ENCODE results near the gene SORL1. TPM values are rescaled to one million over a fixed set of nuclear protein-coding genes. Genes with fewer than 3 reads are reported as not detected.

Gene SORL1
- total and polyA plus RNA-seq, 2 of the 13 experiments (the other 11 are each of a cell fraction or from before 2014, with no cell fraction given) = 21.3 to 148 TPM

GRCh38 chr11:121655537-121656327, 203.6 kb downstream of the SORL1 start (continued):
- TF ChIP-seq ARNT2 (CRISPR knock-in tag; IDR thresholded peaks at IDR 0.05; ENCODE audit: low read depth) (peak; percentile 53), USF2 (IDR thresholded peaks at IDR 0.05; ENCODE audit: low read depth, low read length) (no peak), USF2 (CRISPR knock-in tag; IDR thresholded peaks at IDR 0.05; ENCODE audit: borderline replicate concordance) (no peak; the same call in 1 of the 2 replicates), GFI1 (CRISPR knock-in tag; IDR thresholded peaks at IDR 0.05; ENCODE audit: borderline replicate concordance) (no peak), SP4 (CRISPR knock-in tag; IDR thresholded peaks at IDR 0.05) (no peak), HINFP (CRISPR knock-in tag; IDR thresholded peaks at IDR 0.05; ENCODE audit: low read depth) (peak; percentile 55; the same call in 1 of the 2 replicates), PREB (CRISPR knock-in tag; IDR thresholded peaks at IDR 0.05) (no peak), ZNF747 (CRISPR knock-in tag; IDR thresholded peaks at IDR 0.05; ENCODE audit: borderline replicate concordance) (peak; percentile 63), PLRG1 (conservative IDR thresholded peaks at IDR 0.05) (no peak), MIER3 (CRISPR knock-in tag; IDR thresholded peaks at IDR 0.05; ENCODE audit: borderline replicate concordance) (no peak), FOXJ3 (CRISPR knock-in tag; IDR thresholded peaks at IDR 0.05; ENCODE audit: borderline replicate concordance) (no peak), ZNF609 (CRISPR knock-in tag; IDR thresholded peaks at IDR 0.05; ENCODE audit: borderline replicate concordance) (no peak), HMG20B (CRISPR knock-in tag; conservative IDR thresholded peaks at IDR 0.05) (no peak), TCF7 (IDR thresholded peaks at IDR 0.05; ENCODE audit: low read depth) (no peak), CSRNP2 (CRISPR knock-in tag; conservative IDR thresholded peaks at IDR 0.05; ENCODE audit: low read depth) (no peak), CERS6 (CRISPR knock-in tag; IDR thresholded peaks at IDR 0.05) (no peak)

All from HepG2 (cell line).